Endothelial cell (in vitro differentiated cells): ENCODE measurements around the gene PUSL1. TPM values are rescaled to one million over a fixed set of nuclear protein-coding genes. Genes with fewer than 3 reads are reported as not detected.

Source experiments
- DNase-seq: peaks from one replicate; pipeline ENCODE4 v3.0.0; 2021; ENCODE audit warnings: low spot score
- H3K27ac Mint-ChIP-seq: one replicate; pipeline ENCODE4 v1.8.0; 2021; ENCODE audit warnings: mixed read lengths, inconsistent platforms; ENCODE audit not compliant: unreplicated experiment
- H3K27me3 Mint-ChIP-seq: one replicate; pipeline ENCODE4 v1.8.0; 2021; ENCODE audit warnings: mild to moderate bottlenecking, moderate library complexity, mixed read lengths, inconsistent platforms; ENCODE audit not compliant: unreplicated experiment
- H3K36me3 Mint-ChIP-seq: one replicate; pipeline ENCODE4 v1.8.0; 2021; ENCODE audit warnings: mild to moderate bottlenecking, low read depth, mixed read lengths, inconsistent platforms; ENCODE audit not compliant: unreplicated experiment
- H3K4me1 Mint-ChIP-seq: one replicate; pipeline ENCODE4 v1.8.0; 2021; ENCODE audit warnings: mild to moderate bottlenecking, mixed read lengths, inconsistent platforms; ENCODE audit not compliant: unreplicated experiment
- H3K4me3 Mint-ChIP-seq: one replicate; pipeline ENCODE4 v1.8.0; 2021; ENCODE audit warnings: mild to moderate bottlenecking, mixed read lengths, inconsistent platforms; ENCODE audit not compliant: unreplicated experiment
- H3K9me3 Mint-ChIP-seq: one replicate; pipeline ENCODE4 v1.8.0; 2021; ENCODE audit warnings: mixed read lengths, inconsistent platforms; ENCODE audit not compliant: unreplicated experiment
- total RNA-seq: library from RNA; stranded (reverse); fragmentation: NEBNext Ultra II Directional; extraction: Animal tissue kit (Norgen Biotek cat#: 25700); gene quantifications from one replicate; pipeline ENCODE4 v1.2.1, GENCODE V29; 2021; ENCODE audit not compliant: unreplicated experiment
- TF ChIP-seq, protein P1 (sequence below): fragments of 200-600 bp; sonication (generic); IDR thresholded peaks from one replicate; pipeline ENCODE4 v1.5.0; 2021; ENCODE audit warnings: antibody characterized with exemption; ENCODE audit not compliant: unreplicated experiment

The PUSL1 gene
- total RNA-seq, 1 donor from 2014 or later: 14.0 TPM

DNA sequence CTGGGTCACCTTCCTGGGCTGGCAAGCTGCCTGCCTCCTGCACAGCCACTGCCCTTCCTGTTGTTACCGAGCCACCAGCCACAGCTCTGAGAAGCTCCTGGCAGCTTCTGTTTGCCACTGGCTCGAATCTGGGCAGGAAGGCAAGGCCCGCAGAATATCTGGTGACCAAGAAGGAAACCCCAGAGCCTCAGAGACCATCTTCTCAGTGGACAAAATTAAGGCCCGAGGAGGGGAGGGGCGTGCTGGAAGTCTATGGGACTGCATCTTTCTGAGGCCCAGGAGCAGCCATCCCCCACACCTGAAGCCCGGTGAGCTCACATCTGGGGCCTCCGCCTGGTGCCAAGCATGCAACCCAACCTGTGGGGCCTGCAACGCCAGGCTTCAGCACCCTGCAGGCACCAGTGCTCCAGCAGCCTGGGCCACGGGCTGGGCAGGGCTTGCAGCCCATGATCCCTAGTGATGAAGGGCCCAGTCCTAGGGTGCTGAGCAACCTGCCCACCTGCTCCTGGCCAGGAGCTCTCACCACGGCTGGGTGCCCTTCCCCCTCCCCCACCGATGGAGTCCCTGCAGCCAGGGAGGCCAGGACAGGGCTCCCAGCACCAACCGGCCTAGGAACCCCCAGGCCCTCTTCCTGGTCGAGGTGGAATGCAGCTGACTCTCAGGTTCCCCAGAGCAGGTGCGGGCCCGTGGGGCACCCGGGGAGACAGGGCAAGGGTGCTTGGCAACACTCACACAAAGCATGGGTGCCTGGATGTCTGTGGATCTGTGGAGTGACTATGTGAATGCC, 17.1 kb downstream of the PUSL1 start:
- no peak overlapping the region for H3K27ac Mint-ChIP-seq
- H3K4me1 Mint-ChIP-seq: peaks cover 16% of the 10 kb centered on the region
- no peak for DNase-seq
- H3K36me3 Mint-ChIP-seq: peaks cover 14% of the 10 kb centered on the region
- peaks cover 20% of the 10 kb centered on the region for H3K27me3 Mint-ChIP-seq
- no peaks in the 10 kb centered on the region for H3K9me3 Mint-ChIP-seq
- H3K4me3 Mint-ChIP-seq: peak overlapping the region; percentile 85
- TF ChIP-seq, protein P1, sequence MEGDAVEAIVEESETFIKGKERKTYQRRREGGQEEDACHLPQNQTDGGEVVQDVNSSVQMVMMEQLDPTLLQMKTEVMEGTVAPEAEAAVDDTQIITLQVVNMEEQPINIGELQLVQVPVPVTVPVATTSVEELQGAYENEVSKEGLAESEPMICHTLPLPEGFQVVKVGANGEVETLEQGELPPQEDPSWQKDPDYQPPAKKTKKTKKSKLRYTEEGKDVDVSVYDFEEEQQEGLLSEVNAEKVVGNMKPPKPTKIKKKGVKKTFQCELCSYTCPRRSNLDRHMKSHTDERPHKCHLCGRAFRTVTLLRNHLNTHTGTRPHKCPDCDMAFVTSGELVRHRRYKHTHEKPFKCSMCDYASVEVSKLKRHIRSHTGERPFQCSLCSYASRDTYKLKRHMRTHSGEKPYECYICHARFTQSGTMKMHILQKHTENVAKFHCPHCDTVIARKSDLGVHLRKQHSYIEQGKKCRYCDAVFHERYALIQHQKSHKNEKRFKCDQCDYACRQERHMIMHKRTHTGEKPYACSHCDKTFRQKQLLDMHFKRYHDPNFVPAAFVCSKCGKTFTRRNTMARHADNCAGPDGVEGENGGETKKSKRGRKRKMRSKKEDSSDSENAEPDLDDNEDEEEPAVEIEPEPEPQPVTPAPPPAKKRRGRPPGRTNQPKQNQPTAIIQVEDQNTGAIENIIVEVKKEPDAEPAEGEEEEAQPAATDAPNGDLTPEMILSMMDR: no peak

DNA sequence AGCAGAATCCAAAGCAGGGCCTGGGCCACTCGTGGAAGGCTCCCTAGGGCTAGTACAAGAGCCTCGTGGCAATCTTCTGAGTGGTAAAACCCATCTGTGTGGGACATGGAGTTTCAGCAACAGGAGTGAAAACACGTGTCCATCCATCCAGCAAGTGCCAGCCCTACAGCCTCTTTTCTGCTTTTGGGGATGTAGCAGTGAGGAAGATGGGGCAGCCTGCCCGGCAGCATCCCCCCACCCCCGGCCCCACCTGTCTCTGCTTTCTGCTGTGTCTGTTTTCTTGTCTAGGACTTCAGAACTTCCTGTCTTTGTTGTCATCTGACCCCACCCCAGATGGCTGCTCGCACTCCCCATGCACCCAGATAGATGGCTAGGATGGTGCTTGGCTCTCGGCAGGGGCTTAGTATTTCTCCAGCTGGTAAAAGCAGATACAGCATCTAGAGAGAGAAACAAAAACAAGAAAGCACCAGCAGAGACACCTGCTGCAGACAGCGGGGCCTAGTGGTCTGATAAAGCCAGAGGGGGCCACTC, 17.7 kb downstream of the PUSL1 start:
- TF ChIP-seq, protein P1: no peak
- DNase-seq: no peak
- Mint-ChIP-seq H3K27me3 (peaks cover 23% of the 10 kb centered on the region), H3K4me1 (peaks cover 16% of the 10 kb centered on the region), H3K9me3 (no peaks in the 10 kb centered on the region), H3K36me3 (peaks cover 14% of the 10 kb centered on the region), H3K27ac (no peak overlapping the region), H3K4me3 (peak overlapping the region; percentile 86)

DNA sequence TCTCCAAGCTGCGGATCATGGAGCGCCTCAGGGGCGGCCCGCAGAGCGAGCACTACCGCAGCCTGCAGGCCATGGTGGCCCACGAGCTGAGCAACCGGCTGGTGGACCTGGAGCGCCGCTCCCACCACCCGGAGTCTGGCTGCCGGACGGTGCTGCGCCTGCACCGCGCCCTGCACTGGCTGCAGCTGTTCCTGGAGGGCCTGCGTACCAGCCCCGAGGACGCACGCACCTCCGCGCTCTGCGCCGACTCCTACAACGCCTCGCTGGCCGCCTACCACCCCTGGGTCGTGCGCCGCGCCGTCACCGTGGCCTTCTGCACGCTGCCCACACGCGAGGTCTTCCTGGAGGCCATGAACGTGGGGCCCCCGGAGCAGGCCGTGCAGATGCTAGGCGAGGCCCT, 18.9 kb downstream of the PUSL1 start:
- peaks cover 14% of the 10 kb centered on the region for H3K36me3 Mint-ChIP-seq
- H3K4me1 Mint-ChIP-seq: peaks cover 12% of the 10 kb centered on the region
- H3K27ac Mint-ChIP-seq: no peak overlapping the region
- peaks cover 20% of the 10 kb centered on the region for H3K27me3 Mint-ChIP-seq
- H3K4me3 Mint-ChIP-seq: no peak overlapping the region
- TF ChIP-seq, protein P1: no peak
- H3K9me3 Mint-ChIP-seq: no peaks in the 10 kb centered on the region
- DNase-seq: no peak

DNA sequence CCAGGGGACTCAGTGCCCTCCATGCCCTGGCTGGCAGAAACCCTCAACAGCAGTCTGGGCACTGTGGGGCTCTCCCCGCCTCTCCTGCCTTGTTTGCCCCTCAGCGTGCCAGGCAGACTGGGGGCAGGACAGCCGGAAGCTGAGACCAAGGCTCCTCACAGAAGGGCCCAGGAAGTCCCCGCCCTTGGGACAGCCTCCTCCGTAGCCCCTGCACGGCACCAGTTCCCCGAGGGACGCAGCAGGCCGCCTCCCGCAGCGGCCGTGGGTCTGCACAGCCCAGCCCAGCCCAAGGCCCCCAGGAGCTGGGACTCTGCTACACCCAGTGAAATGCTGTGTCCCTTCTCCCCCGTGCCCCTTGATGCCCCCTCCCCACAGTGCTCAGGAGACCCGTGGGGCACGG, 19.9 kb downstream of the PUSL1 start:
- no peak overlapping the region for H3K27ac Mint-ChIP-seq
- H3K27me3 Mint-ChIP-seq: peaks cover 19% of the 10 kb centered on the region
- peaks cover 12% of the 10 kb centered on the region for H3K4me1 Mint-ChIP-seq
- H3K36me3 Mint-ChIP-seq: peaks cover 13% of the 10 kb centered on the region
- TF ChIP-seq, protein P1: no peak
- H3K4me3 Mint-ChIP-seq: no peak overlapping the region
- no peak for DNase-seq
- H3K9me3 Mint-ChIP-seq: no peaks in the 10 kb centered on the region
